K562 (cell line): ENCODE results near the gene TFEB. TPM values are rescaled to one million over a fixed set of nuclear protein-coding genes. Genes with fewer than 3 reads are reported as not detected.

Experiments
- ATAC-seq: fragments of 200-7000 bp; cut with Tn5 transposase; 3 replicates; pipeline ENCODE4 v1.9.1; 2020; ENCODE audit warnings: moderate library complexity
- BruUV-seq: library from RNA; stranded (reverse); fragments of 400-500 nt; replicated peaks from 2 replicates; lab custom pipeline; 2021; lab: Mats Ljungman, UMichigan
- CTCF ChIA-PET: fragments of 300-600 bp; formaldehyde crosslinking; extraction: SDS; loops from one replicate; lab custom pipeline; 2021; ENCODE audit warnings: low intra/inter-chr PET ratio; lab: Yijun Ruan, JAX
- POLR2A ChIA-PET: fragments of 300-600, 350-650 bp; sonication (Branson Sonifier 250); formaldehyde crosslinking; extraction: SDS; loops from one replicate; lab custom pipeline; 2021; ENCODE audit warnings: antibody characterized with exemption, inconsistent platforms; lab: Yijun Ruan, JAX
- DNase-seq, 4 experiments: peaks; one replicate each; pipeline versions ENCODE4 v3.0.0 to v3.0.0-alpha.2; 2011 to 2018; ENCODE audit warnings: low spot score in 3 of 4, mixed read lengths in 3 of 4; ENCODE audit errors: extremely low read depth in 1 of 4
- FAIRE-seq: peaks from 2 replicates; lab custom pipeline; 2011; peaks lifted over from hg19 to GRCh38; lab: Jason Lieb, UNC
- H2AFZ ChIP-seq: 2 replicates; pipeline ENCODE4 v1.6.0; 2011; ENCODE audit warnings: low read depth, low read length, control low read depth, inconsistent platforms
- H3K27ac ChIP-seq: fragments of 200-600 bp; 3 replicates; pipeline ENCODE4 v1.8.0; 2011; ENCODE audit warnings: low read depth, mild to moderate bottlenecking, control low read depth, inconsistent platforms, low read length, moderate library complexity, mixed read lengths; ENCODE audit errors: extremely low read depth
- H3K27me3 ChIP-seq, 2 experiments: fragments of 300-600 bp in 1 of 2; 2 replicates in 1 of 2; 3 replicates in 1 of 2; pipeline versions ENCODE4 v1.6.0 to v1.8.0; 2011; ENCODE audit warnings: inconsistent platforms in 2 of 2, low read length in 2 of 2, mild to moderate bottlenecking in 1 of 2, mixed read lengths in 1 of 2, moderate library complexity in 1 of 2; ENCODE audit not compliant: control insufficient read depth in 2 of 2, insufficient read depth in 2 of 2
- H3K36me3 ChIP-seq: fragments of 300-600 bp; 3 replicates; pipeline ENCODE4 v1.8.0; 2011; ENCODE audit warnings: mild to moderate bottlenecking, low read length, inconsistent platforms; ENCODE audit not compliant: control insufficient read depth, insufficient read depth
- H3K4me1 ChIP-seq, 2 experiments: fragments of 200-600 bp in 1 of 2; replicated peaks in 1 of 2; 2 replicates in 1 of 2; 3 replicates in 1 of 2; pipeline versions ENCODE4 v1.5.1 to v1.8.0; 2011; ENCODE audit warnings: inconsistent platforms in 2 of 2, low read length in 2 of 2, mild to moderate bottlenecking in 1 of 2, mixed read lengths in 1 of 2, moderate library complexity in 1 of 2; ENCODE audit not compliant: control insufficient read depth in 2 of 2, insufficient read depth in 2 of 2
- H3K4me2 ChIP-seq: 2 replicates; pipeline ENCODE4 v1.6.1; 2011; ENCODE audit warnings: low read length, control low read depth, inconsistent platforms, mixed read lengths; ENCODE audit not compliant: insufficient read depth
- H3K4me3 ChIP-seq: fragments of 200-600 bp; sonication (generic), shearing (Covaris generic); 2 replicates; pipeline ENCODE4 v1.5.1; 2016; ENCODE audit warnings: control low read depth, inconsistent platforms
- H3K79me2 ChIP-seq: fragments of 200-600 bp; 3 replicates; pipeline ENCODE4 v1.8.0; 2011; ENCODE audit warnings: low read length, inconsistent platforms; ENCODE audit not compliant: control insufficient read depth, insufficient read depth
- H3K9ac ChIP-seq, 2 experiments: 2 replicates each; pipeline versions ENCODE4 v1.6.0 to v1.6.1; 2011; ENCODE audit warnings: low read depth in 2 of 2, low read length in 2 of 2, control low read depth in 1 of 2, inconsistent platforms in 1 of 2, mild to moderate bottlenecking in 1 of 2, mixed read lengths in 1 of 2; ENCODE audit not compliant: insufficient read depth in 1 of 2
- H3K9me1 ChIP-seq: one replicate; pipeline ENCODE4 v1.6.0; 2011; ENCODE audit warnings: inconsistent platforms, mild to moderate bottlenecking, low read length, moderate library complexity; ENCODE audit not compliant: control insufficient read depth, insufficient read depth
- H3K9me3 ChIP-seq: replicated peaks from 2 replicates; pipeline ENCODE4 v1.5.1; 2011; ENCODE audit warnings: low read depth, low read length, inconsistent platforms; ENCODE audit not compliant: control insufficient read depth, insufficient read depth
- H4K20me1 ChIP-seq: replicated peaks from 2 replicates; pipeline ENCODE4 v1.6.1; 2011; ENCODE audit warnings: low read length, inconsistent platforms, mixed read lengths; ENCODE audit not compliant: control insufficient read depth, insufficient read depth
- ARID3B ChIP-seq: fragments of 250-450 bp; sonication (Bioruptor Pico); IDR thresholded peaks from 2 replicates; pipeline ENCODE4 v1.4.0; 2020; ENCODE audit warnings: borderline replicate concordance
- CEBPG ChIP-seq, 3 experiments: fragments of 200-800 bp in 1 of 3; sonication (Bioruptor generic) in 1 of 3; sonication (generic) in 1 of 3; formaldehyde crosslinking in 1 of 3; IDR thresholded peaks in 2 of 3; conservative IDR thresholded peaks in 1 of 3; 2 replicates each; pipeline versions ENCODE4 v1.6.1 to v1.8.0; 2016 to 2022; ENCODE audit warnings: missing compliant biosample characterization in 2 of 3, missing genetic modification characterization in 2 of 3, mild to moderate bottlenecking in 1 of 3, missing genetic modification reagents in 1 of 3
- CHAMP1 ChIP-seq: fragments of 450-650 bp; IDR thresholded peaks from 2 replicates; pipeline ENCODE4 v1.6.1; 2016; ENCODE audit warnings: mild to moderate bottlenecking
- NCOA1 ChIP-seq: fragments of 450-650 bp; IDR thresholded peaks from 2 replicates; pipeline ENCODE4 v1.6.1; 2016; ENCODE audit warnings: low read depth
- YY1 ChIP-seq, 3 experiments: IDR thresholded peaks; 2 replicates each; pipeline ENCODE4 v1.6.1; 2011; ENCODE audit warnings: low read length in 2 of 3, mild to moderate bottlenecking in 2 of 3, moderate library complexity in 2 of 3, borderline replicate concordance in 1 of 3, control low read depth in 1 of 3, low read depth in 1 of 3; ENCODE audit not compliant: insufficient read depth in 3 of 3, insufficient replicate concordance in 2 of 3, control insufficient read depth in 1 of 3, insufficient read length in 1 of 3; ENCODE audit errors: extremely low read depth in 1 of 3
- WGBS: fragments of 100-300 bp; shearing (Covaris generic); methylation state at CpG from one replicate; pipeline ENCODE4 v1.1.6; 2016; ENCODE audit warnings: low coverage, mixed read lengths; ENCODE audit not compliant: insufficient coverage; ENCODE audit errors: missing lambda C conversion rate; 5-methylcytosine and 5-hydroxymethylcytosine counted together
- in situ Hi-C: fragments of 300-500 bp; cut with MboI; formaldehyde crosslinking; loops from 4 replicates; pipeline ENCODE4 v1.15.0; 2018; ENCODE audit warnings: inconsistent platforms, mixed read lengths
- intact Hi-C: fragments of 100-400 bp; cut with micrococcal nuclease; formaldehyde crosslinking; loops from 2 replicates; pipeline ENCODE4 v1.14.2; 2022
- polyA plus RNA-seq, 8 experiments: library from polyadenylated mRNA; depleted of rRNA in 4 of 8; stranded (reverse) in 5 of 8; unstranded in 3 of 8; fragments of >200 nt; fragmentation: Nextera tagmentation in 2 of 8; fragmentation: Illumina TruSeq in 1 of 8; extraction: Ambion mirVana in 2 of 8; extraction: Trizol in 1 of 8; gene quantifications; 2 replicates each; pipeline versions ENCODE4 v1.2.1 to v1.2.3, GENCODE V29; 2011 to 2014; ENCODE audit warnings: inconsistent platforms in 1 of 8, missing spikeins in 1 of 8
- total RNA-seq, 7 experiments: library from RNA; depleted of rRNA in 6 of 7; stranded (reverse); fragments of >200 nt in 6 of 7; fragmentation: Illumina TruSeq in 2 of 7; extraction: Trizol in 2 of 7; gene quantifications; 2 replicates each; pipeline versions ENCODE4 v1.2.1 to v1.2.3, GENCODE V29; 2011 to 2021; ENCODE audit warnings: low replicate concordance in 1 of 7

Gene TFEB
- total and polyA plus RNA-seq, 9 of the 15 experiments (the other 6 are each of a cell fraction or from before 2014, with no cell fraction given): 0.04 to 4.7 (median 2.0) TPM

- no peak overlapping the region for H3K4me2 ChIP-seq
- no peaks in the 10 kb centered on the region for H3K9me1 ChIP-seq
- H3K79me2 ChIP-seq: no peaks in the 10 kb centered on the region
- H3K4me3 ChIP-seq: no peak overlapping the region
- H3K4me1 ChIP-seq: peaks cover 0 to 14% of the 10 kb centered on the region in 2 experiments; a peak in 2 of 5 replicates
- ChIA-PET CTCF (no interaction called here), POLR2A (interaction anchor here (0.6 to 2.0 kb wide), 3 partner anchors 9 to 57 kb away, joined by 3 to 6 read pairs (median 4); no protein-coding TSS in a partner anchor)
- in situ Hi-C loops: no loop called here
- peaks cover 15% of the 10 kb centered on the region; the same call in 1 of the 2 replicates for H4K20me1 ChIP-seq
- H3K9me3 ChIP-seq: no peaks in the 10 kb centered on the region
- DNase-seq (no peak), FAIRE-seq (no peak), ATAC-seq (peak; percentile 28; the same call in 2 of the 3 replicates)
- no peak overlapping the region for H2AFZ ChIP-seq
- no TSS peak for BruUV-seq
- WGBS: 14% methylated on average over 9 of the region's 9 CpGs
- no peak overlapping the region for H3K27ac ChIP-seq
- TF ChIP-seq CHAMP1 (no peak), YY1 (IDR thresholded peaks at IDR 0.05; ENCODE audit: borderline replicate concordance in 1 of 3, control insufficient read depth in 1 of 3, extremely low read depth in 1 of 3, insufficient read depth in 3 of 3, insufficient read length in 1 of 3, insufficient replicate concordance in 2 of 3, low read depth in 1 of 3, low read length in 2 of 3) (no peak), NCOA1 (no peak), CEBPG (CRISPR knock-in tag; IDR thresholded peaks at IDR 0.05) (no peak), CEBPG (tag; conservative IDR thresholded peaks at IDR 0.05 in 1 of 2, IDR thresholded peaks at IDR 0.05 in 1 of 2) (0 out of 4 replicates have a peak, but pooled peaks of 1 of the 2 experiments have one; percentile 0), ARID3B (CRISPR knock-in tag) (no peak)
- TF ChIP-seq, all 486 proteins: peak for 1
- intact Hi-C loops: no loop called here
- no peak overlapping the region; a peak in 1 of 4 replicates for H3K9ac ChIP-seq
- no peaks in the 10 kb centered on the region for H3K36me3 ChIP-seq
- H3K27me3 ChIP-seq: peaks cover 2 to 48% of the 10 kb centered on the region in 2 experiments; a peak in 4 of 5 replicates
Observed at GRCh38 chr6:41713159-41713649, 22.2 kb downstream of the TFEB start.
